Peyer's patch (tissue), 4 donors: ENCODE measurements around the gene BTBD1.

Experiments
- POLR2A ChIP-seq, 2 donors: fragments of 450-650 bp; IDR thresholded peaks; one replicate each; pipeline ENCODE4 v1.5.1; 2017; ENCODE audit warnings: antibody characterized with exemption in 2 of 2, mild to moderate bottlenecking in 2 of 2, moderate library complexity in 2 of 2
- TF ChIP-seq, protein P1 (sequence below), 6 experiments: fragments of 450-650 bp in 4 of 6; fragments of 200-600 bp in 2 of 6; sonication (generic) in 1 of 6; IDR thresholded peaks; one replicate each; pipeline ENCODE4 v1.5.1; 2017 to 2019; ENCODE audit warnings: antibody characterized with exemption in 6 of 6, mild to moderate bottlenecking in 3 of 6, moderate library complexity in 1 of 6

DNA sequence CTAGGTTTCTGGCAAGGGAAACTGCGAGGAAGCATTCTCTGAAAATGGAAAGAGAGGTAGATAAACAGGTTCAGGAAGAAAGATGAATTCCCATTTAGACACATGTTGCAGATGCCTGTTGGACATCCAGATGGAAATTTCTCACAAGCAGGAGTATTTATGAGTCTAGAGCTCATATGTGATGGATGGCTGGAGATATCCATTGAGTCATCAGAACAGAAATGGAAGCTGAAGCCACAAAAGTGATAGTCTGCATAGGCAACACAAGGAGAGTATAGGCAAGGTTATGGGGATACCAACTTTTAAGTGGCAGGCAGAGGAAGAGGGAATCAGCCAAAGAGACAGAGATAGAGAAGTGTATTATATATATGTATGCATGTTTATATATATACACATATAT lies 87.3 kb downstream of the BTBD1 start:
- TF ChIP-seq, protein P1, sequence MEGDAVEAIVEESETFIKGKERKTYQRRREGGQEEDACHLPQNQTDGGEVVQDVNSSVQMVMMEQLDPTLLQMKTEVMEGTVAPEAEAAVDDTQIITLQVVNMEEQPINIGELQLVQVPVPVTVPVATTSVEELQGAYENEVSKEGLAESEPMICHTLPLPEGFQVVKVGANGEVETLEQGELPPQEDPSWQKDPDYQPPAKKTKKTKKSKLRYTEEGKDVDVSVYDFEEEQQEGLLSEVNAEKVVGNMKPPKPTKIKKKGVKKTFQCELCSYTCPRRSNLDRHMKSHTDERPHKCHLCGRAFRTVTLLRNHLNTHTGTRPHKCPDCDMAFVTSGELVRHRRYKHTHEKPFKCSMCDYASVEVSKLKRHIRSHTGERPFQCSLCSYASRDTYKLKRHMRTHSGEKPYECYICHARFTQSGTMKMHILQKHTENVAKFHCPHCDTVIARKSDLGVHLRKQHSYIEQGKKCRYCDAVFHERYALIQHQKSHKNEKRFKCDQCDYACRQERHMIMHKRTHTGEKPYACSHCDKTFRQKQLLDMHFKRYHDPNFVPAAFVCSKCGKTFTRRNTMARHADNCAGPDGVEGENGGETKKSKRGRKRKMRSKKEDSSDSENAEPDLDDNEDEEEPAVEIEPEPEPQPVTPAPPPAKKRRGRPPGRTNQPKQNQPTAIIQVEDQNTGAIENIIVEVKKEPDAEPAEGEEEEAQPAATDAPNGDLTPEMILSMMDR (IDR thresholded peaks at IDR 0.05) = no peak
- no peak for TF ChIP-seq POLR2A (IDR thresholded peaks at IDR 0.05)
